ENCODE data around the gene MTSS2. TPM values are rescaled to one million over a fixed set of nuclear protein-coding genes. Genes with fewer than 3 reads are reported as not detected.

MTSS2 gene
- total RNA-seq (10 to 100 TPM; 60.4 to 71.2 (median 67.7) TPM), polyA plus RNA-seq (47.5 TPM)
- long read RNA-seq, donor 1, partial matches to known transcripts: 3 of 13 reads
- long read RNA-seq, donor 1, other reads (novel, unspliced or antisense): 10 of 13 reads
- long read RNA-seq, donor 2, partial matches to known transcripts: 0 of 1 reads
- long read RNA-seq, donor 2, other reads (novel, unspliced or antisense): 1 of 1 reads
- long read RNA-seq, donor 3: 0 reads
- long read RNA-seq, donor 4: 0 reads

- DNase-seq (peak; percentile 86 to 95 (median 94)), ATAC-seq (peak; percentile 57 to 62)
- Histone ChIP-seq H3K27me3 (ENCODE audit: control insufficient read depth, insufficient read depth) (no peaks in the 10 kb centered on the region), H3K27ac (ENCODE audit: low read length) (peak within 1 kb of the TSS; percentile 66), H3K9me3 (ENCODE audit: control insufficient read depth, low read length) (no peaks in the 10 kb centered on the region), H3K4me1 (ENCODE audit: control insufficient read depth, insufficient read depth, low read length) (peaks cover 35% of the 10 kb centered on the region), H3K4me3 (ENCODE audit: low read length) (peak within 1 kb of the TSS; percentile 84)
- intact Hi-C loops (cut with DNase I): loop anchor here in 3 of 4 donors (5.0 to 10.0 kb wide), 3 partner anchors 49 to 89 kb away; no protein-coding TSS in a partner anchor
- WGBS: under 1% methylated on average over 72 of the region's 72 CpGs
These were observed at the start of gene MTSS2 for GRCh38 chr16:70685938-70686375. Gene MTSS2, minus strand, starts transcription at chr16:70686053. Its CDS starts 262 bp downstream, at chr16:70685791.

- 56% methylated on average over 13 of the region's 13 CpGs for WGBS
- Histone ChIP-seq H3K27me3 (ENCODE audit: control insufficient read depth, insufficient read depth) (no peaks in the 10 kb centered on the region), H3K9me3 (ENCODE audit: control insufficient read depth, low read length) (no peaks in the 10 kb centered on the region), H3K27ac (ENCODE audit: low read length) (peak overlapping the region; percentile 64), H3K4me1 (ENCODE audit: control insufficient read depth, insufficient read depth, low read length) (peaks cover 4% of the 10 kb centered on the region), H3K4me3 (ENCODE audit: low read length) (no peak overlapping the region)
- intact Hi-C loops (cut with DNase I): loop anchor here in 3 of 4 donors (5.0 to 10.0 kb wide), 2 partner anchors 48 to 51 kb away; partner anchors contain the start of gene MTSS2 (in 3 of the 3)
- ATAC-seq (peak; percentile 31 to 36), DNase-seq (peak in 2 of 3 donors; percentile 54 to 68)
These were observed 49.5 kb upstream of the MTSS2 start for GRCh38 chr16:70735141-70735979.

- no peak overlapping the region for H3K4me3 ChIP-seq (ENCODE audit: low read length)
- ATAC-seq (no peak), DNase-seq (no peak)
- no peaks in the 10 kb centered on the region for H3K9me3 ChIP-seq (ENCODE audit: control insufficient read depth, low read length)
- H3K27me3 ChIP-seq (ENCODE audit: control insufficient read depth, insufficient read depth): no peaks in the 10 kb centered on the region
- 70% methylated on average over 4 of the region's 4 CpGs for WGBS
- H3K4me1 ChIP-seq (ENCODE audit: control insufficient read depth, insufficient read depth, low read length): peaks cover 4% of the 10 kb centered on the region
- H3K27ac ChIP-seq (ENCODE audit: low read length): no peak overlapping the region
- intact Hi-C loops (cut with DNase I): loop anchor here in 3 of 4 donors (5.0 to 10.0 kb wide), 2 partner anchors 47 to 50 kb away; partner anchors contain the start of gene MTSS2 (in 3 of the 3)
These were observed 48.8 kb upstream of the MTSS2 start for GRCh38 chr16:70734522-70735095.

GRCh38 chr16:70730944-70731343, 45.1 kb upstream of the MTSS2 start:
- peak in 2 of 3 donors; percentile 79 to 80 for DNase-seq

GRCh38 chr16:70730031-70730430, 44.2 kb upstream of the MTSS2 start:
- Histone ChIP-seq H3K4me1 (ENCODE audit: control insufficient read depth, insufficient read depth, low read length) (peaks cover 4% of the 10 kb centered on the region), H3K4me3 (ENCODE audit: low read length) (no peak overlapping the region), H3K9me3 (ENCODE audit: control insufficient read depth, low read length) (no peaks in the 10 kb centered on the region), H3K27me3 (ENCODE audit: control insufficient read depth, insufficient read depth) (no peaks in the 10 kb centered on the region), H3K27ac (ENCODE audit: low read length) (no peak overlapping the region)
- WGBS: 73% methylated on average over 7 of the region's 7 CpGs
- DNase-seq (peak in 2 of 3 donors; percentile 49 to 73), ATAC-seq (no peak)
- intact Hi-C loops (cut with DNase I): loop anchor here in 1 of 4 donors (10.0 kb wide), 1 partner anchor 45 kb away; the partner anchor contains the start of gene MTSS2

More at GRCh38 chr16:70730944-70731343, 45.1 kb upstream of the MTSS2 start:
- Histone ChIP-seq H3K4me3 (ENCODE audit: low read length) (no peak overlapping the region), H3K27ac (ENCODE audit: low read length) (peak overlapping the region; percentile 21), H3K27me3 (ENCODE audit: control insufficient read depth, insufficient read depth) (no peaks in the 10 kb centered on the region), H3K9me3 (ENCODE audit: control insufficient read depth, low read length) (no peaks in the 10 kb centered on the region), H3K4me1 (ENCODE audit: control insufficient read depth, insufficient read depth, low read length) (peaks cover 4% of the 10 kb centered on the region)
- ATAC-seq: peak; percentile 34 to 62
- intact Hi-C loops (cut with DNase I): loop anchor here in 1 of 4 donors (10.0 kb wide), 1 partner anchor 46 kb away; the partner anchor contains the start of gene MTSS2
- WGBS: 85% methylated on average over 3 of the region's 3 CpGs

GRCh38 chr16:70729292-70729691, 43.4 kb upstream of the MTSS2 start:
- no peaks in the 10 kb centered on the region for H3K27me3 ChIP-seq (ENCODE audit: control insufficient read depth, insufficient read depth)
- ATAC-seq (no peak), DNase-seq (peak in 2 of 3 donors; percentile 28 to 41)
- 98% methylated on average over 8 of the region's 8 CpGs for WGBS
- H3K9me3 ChIP-seq (ENCODE audit: control insufficient read depth, low read length): no peaks in the 10 kb centered on the region
- intact Hi-C loops (cut with DNase I): no loop called here
- peaks cover 4% of the 10 kb centered on the region for H3K4me1 ChIP-seq (ENCODE audit: control insufficient read depth, insufficient read depth, low read length)
- no peak overlapping the region for H3K27ac ChIP-seq (ENCODE audit: low read length)
- no peak overlapping the region for H3K4me3 ChIP-seq (ENCODE audit: low read length)

- Histone ChIP-seq H3K4me1 (ENCODE audit: control insufficient read depth, insufficient read depth, low read length) (peaks cover 4% of the 10 kb centered on the region), H3K4me3 (ENCODE audit: low read length) (no peak overlapping the region), H3K27me3 (ENCODE audit: control insufficient read depth, insufficient read depth) (no peaks in the 10 kb centered on the region), H3K27ac (ENCODE audit: low read length) (no peak overlapping the region), H3K9me3 (ENCODE audit: control insufficient read depth, low read length) (no peaks in the 10 kb centered on the region)
- ATAC-seq (no peak), DNase-seq (peak in 2 of 3 donors; percentile 39 to 40)
- WGBS: 86% methylated on average over 9 of the region's 9 CpGs
- intact Hi-C loops (cut with DNase I): no loop called here
These were observed 42.3 kb upstream of the MTSS2 start for GRCh38 chr16:70728150-70728549.

GRCh38 chr16:70726892-70727361, 41.1 kb upstream of the MTSS2 start:
- Histone ChIP-seq H3K4me1 (ENCODE audit: control insufficient read depth, insufficient read depth, low read length) (peaks cover 4% of the 10 kb centered on the region), H3K4me3 (ENCODE audit: low read length) (no peak overlapping the region), H3K27ac (ENCODE audit: low read length) (peak overlapping the region; percentile 85), H3K27me3 (ENCODE audit: control insufficient read depth, insufficient read depth) (no peaks in the 10 kb centered on the region), H3K9me3 (ENCODE audit: control insufficient read depth, low read length) (no peaks in the 10 kb centered on the region)
- peak; percentile 10 to 22 for ATAC-seq
- DNase-seq: peak; percentile 43 to 83 (median 81)
- intact Hi-C loops (cut with DNase I): no loop called here
- 47% methylated on average over 9 of the region's 9 CpGs for WGBS

- 46% methylated on average over 31 of the region's 31 CpGs for WGBS
- ATAC-seq (peak; percentile 75 to 79), DNase-seq (peak; percentile 82 to 94 (median 92))
- H3K27ac ChIP-seq (ENCODE audit: low read length): peak overlapping the region; percentile 85
- no peaks in the 10 kb centered on the region for H3K9me3 ChIP-seq (ENCODE audit: control insufficient read depth, low read length)
- no peaks in the 10 kb centered on the region for H3K27me3 ChIP-seq (ENCODE audit: control insufficient read depth, insufficient read depth)
- H3K4me1 ChIP-seq (ENCODE audit: control insufficient read depth, insufficient read depth, low read length): peaks cover 4% of the 10 kb centered on the region
- no peak overlapping the region for H3K4me3 ChIP-seq (ENCODE audit: low read length)
- intact Hi-C loops (cut with DNase I): no loop called here
These were observed 40.3 kb upstream of the MTSS2 start for GRCh38 chr16:70725912-70726828.

Data from right cardiac atrium (tissue), 5 donors.